CD4-positive, alpha-beta T cell treated with Interferon alpha-2 for 1 hour (primary cell): ENCODE data around the gene DDX60.

Experiments
- DNase-seq, 2 donors: peaks; one replicate each; pipeline ENCODE4 v3.0.0-alpha.2; 2020 to 2022

The DDX60 gene

DNA sequence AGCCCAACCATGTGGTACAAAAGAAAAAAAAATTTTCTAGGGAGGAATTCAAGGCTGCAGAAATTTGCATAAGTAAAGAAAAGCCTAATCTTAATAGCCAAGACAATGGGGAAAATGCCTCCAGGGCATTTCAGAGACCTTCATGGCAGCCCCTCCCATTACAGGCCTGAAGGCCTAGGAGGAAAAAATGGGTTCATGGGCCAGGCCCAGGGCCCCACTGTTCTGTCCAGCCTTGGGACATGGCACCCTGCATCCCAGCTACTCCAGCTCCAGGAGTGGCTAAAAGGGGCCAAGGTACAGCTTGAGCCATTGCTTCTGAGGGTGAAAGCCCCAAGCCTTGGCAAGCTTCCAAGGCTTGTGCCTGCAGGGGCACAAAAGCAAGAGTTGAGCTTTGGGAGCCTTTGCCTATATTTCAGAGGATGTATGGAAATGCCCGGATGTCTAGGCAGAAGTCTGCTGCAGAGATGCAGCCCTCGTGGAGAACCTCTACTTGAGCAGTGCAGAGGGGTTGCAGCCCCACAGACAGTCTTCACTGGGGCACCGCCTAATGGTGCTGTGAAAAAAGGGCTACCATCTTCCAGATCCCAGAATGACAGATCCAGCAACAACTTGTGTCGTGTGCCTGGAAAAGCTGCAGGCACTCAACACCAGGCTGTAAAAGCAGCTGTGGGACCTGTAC lies 115.2 kb downstream of the DDX60 start:
- DNase-seq, result no peak

DNA sequence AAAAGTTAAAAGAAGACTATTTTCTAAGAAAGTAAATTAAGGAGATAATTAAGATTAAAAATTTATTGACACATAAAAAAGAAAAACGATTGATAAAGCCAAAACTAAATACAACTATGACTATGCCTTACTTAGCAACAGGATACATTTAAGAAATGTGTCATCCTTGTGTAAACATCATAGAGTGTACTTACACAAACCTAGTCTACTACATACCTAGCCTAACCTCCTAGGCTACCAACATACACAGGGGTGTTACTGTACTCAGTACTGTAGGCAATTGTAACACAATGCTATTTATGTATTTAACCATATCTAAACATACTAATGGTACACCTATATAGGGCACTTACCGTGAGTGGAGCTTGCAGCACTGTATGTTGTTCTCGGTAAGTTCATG lies 117.9 kb downstream of the DDX60 start:
- DNase-seq, result no peak

DNA sequence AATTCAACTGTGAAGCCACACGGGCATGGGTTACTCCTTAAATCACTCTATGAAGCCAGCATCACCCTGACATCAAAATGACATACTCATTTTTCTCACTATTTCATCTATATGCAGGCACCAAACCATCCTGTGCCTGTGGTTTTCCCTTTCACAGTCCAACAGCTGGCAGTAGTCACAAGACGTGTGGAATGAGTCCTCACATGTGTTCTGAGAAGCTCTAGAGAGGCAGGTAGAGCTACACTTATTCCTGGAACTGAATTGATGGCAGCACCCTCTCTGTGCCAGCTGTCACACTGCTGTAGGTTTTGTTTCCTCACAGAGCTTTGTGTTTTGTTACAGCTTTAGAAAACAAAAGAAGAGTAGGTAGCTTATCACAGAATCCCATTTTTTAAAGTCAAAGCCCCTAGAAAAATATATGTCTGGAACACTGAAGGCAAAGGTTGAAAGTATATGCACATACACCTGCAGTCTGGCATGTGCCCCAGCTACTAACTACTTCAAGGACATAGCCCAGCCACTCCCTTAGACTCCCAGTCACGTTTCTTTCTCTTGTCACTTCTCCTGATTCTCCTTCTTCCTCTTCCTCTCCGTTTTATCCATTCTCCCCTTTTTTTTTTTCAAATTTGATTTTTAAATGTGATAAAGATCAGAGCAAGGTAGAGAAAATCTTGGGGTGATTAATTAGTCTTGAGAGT lies 119.1 kb downstream of the DDX60 start:
- no peak for DNase-seq

DNA sequence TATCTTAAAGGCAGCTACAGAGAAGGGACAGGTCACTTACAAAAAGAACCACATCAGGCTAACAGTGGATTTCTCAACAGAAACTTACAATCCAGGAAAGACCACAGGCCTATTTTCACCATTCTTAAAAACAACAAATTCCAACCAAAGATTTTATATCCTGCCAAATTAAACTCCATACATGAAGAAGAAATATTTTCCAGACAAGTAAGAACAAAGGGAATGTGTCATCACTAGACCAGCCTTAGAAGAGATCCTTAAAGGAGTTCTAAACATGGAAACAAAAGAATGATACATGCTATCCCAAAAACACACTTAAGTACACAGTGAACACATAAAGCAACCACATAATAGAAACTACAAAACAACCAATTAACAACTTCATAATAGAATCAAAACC lies 120.6 kb downstream of the DDX60 start:
- DNase-seq, result no peak

DNA sequence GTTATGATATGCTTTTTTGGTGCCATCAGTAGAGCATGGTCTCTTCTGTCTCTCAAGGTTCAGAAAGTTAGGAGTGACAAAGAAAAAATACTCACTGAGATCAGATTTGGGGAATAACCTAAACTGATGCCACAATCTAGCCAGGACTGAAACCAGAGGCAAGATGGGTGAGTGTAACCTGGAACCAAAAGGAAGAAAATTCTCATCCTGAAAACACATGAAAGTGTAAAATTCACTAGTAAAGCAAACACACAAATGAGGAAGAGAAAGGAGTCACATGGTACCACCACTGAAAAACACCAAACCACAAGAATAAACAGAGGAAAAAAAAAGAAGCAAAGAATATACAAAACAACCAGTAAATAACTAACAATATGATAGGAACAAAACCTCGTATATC lies 129.8 kb downstream of the DDX60 start:
- DNase-seq, result no peak

DNA sequence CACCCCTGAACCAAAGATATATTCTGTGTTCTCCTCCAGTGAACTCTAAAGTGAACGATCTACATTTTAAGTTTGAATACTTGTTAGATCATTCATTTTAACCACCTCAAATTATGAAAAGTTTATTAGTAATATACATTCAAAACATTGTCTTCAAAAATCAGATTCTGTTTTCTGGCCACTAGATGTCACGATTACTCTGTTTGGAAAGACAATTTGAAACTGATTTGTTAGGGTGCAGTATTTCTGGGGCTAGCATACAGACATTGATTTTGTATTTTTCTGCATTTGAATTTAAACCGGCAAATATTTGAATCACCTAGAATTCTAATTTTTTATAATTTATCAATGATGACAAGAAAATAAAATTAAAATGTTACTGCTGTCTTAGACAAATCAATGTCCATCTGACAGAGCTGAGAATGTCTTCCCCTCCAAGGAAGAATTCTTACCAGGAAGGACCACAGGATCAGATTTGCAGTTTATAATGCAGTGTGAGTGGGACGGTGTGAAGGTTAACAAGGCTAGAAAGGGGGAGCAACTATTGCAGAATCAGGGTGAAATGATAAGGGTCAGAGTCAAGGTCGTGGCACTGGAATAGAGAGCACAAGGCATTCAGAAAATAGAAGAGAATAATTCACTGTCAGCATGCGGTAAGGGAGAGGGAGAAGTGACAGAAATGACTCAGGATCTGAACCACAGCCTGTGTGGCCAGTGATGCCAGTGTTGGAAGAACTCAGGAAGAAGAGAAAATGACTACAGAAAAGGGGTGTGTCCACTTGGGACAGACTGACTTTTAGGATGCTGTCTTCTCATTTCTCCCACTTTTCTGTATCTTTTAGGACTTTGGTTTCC lies 134.6 kb downstream of the DDX60 start:
- DNase-seq, result peak in 1 of 2 donors; percentile 31

DNA sequence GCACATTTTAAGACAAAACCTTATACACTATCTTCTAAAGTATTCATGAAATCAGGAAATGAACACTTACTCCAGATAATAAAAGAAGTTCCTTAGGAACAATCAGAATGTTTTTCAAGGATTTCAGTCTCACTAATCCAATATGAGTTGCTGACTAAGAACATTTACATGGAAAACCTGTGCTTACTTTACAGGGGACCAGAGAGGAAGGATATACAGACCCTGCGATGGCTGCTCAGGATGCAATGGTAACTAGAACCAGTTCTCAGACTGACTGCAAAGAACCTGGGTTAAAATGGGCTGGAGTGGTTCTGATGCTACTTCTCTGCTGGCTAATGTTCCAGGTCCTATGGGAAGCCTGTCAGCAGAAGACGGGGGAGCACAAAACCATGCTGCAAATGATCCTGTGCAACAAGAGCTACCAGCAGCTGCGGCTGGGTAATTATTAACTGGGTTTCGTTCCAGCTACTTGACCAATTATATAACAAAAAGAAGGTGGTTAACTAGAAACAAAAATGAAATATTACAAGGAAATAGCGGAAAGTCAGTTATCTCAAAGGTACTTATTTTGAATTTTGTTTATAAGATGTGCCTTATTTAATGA lies 140.9 kb downstream of the DDX60 start:
- DNase-seq, result no peak

DNA sequence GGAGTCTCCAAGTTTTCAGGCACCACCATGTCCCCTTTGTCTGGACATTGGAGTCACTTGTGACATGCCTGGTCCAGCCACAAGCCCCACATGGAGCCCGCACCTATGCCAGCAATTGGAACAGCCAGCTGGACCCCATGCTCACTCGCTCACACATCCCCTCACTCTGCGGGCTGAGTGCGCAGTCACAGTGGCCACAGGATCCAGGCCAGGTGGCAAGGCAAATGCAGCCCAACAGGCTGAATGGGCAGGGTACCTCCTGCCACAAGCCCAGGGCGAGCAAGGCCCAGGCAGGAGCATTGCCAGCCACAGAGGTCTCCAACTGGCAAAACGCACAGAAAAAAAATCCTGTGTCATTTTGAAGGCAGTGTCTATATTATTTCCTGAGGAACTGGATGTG lies 144.2 kb downstream of the DDX60 start:
- no peak for DNase-seq

DNA sequence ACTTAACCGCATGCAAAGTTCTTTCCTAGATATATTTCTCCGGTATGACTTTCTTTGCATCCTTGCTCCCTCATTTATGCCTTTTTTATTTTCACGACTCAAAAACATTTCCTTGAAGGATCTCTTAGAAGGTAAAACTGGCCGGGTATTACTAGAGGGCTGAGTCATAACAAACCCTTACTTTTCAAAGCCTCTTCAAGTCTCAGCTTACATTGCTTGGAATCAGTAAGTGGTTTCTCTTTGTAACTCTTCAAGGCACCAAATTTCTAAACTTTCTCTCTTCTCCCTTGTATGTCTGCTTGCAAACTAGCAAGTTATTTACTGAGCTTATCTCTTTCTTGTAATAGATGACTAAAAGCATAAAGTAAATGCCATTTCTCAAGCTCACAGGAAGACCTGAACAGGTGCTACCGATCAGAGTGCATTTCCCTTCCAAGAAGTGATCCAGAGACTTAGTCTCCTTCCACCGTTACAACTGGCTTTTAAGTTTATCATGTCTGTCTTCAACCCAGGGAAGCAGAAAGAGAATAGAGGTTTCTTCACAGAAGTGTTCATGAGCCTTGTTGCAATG lies 150.8 kb downstream of the DDX60 start:
- DNase-seq, result no peak
